Mucosa of gallbladder (tissue), 1 donor: ENCODE results near the gene TCF4. TPM values are rescaled to one million over a fixed set of nuclear protein-coding genes. Genes with fewer than 3 reads are reported as not detected.

Source experiments
- DNase-seq: peaks from one replicate; pipeline ENCODE4 v3.0.0-alpha.2; 2020; ENCODE audit warnings: low spot score
- total RNA-seq: library from RNA; stranded (reverse); gene quantifications from one replicate; pipeline ENCODE4 v1.2.1, GENCODE V29; 2021
- donor health status: DM: no; HTN: no; CAD: no.

Gene TCF4
- total RNA-seq, 1 donor from 2014 or later, result 44.5 TPM

GRCh38 chr18:55506074-55506473 is 81.9 kb downstream of the TCF4 start:
- DNase-seq, result no peak

GRCh38 chr18:55504808-55505207 is 83.2 kb downstream of the TCF4 start:
- no peak for DNase-seq

GRCh38 chr18:55503167-55503820 is 84.7 kb downstream of the TCF4 start:
- no peak for DNase-seq

- DNase-seq, result no peak
Observed at GRCh38 chr18:55501982-55502710, 85.8 kb downstream of the TCF4 start.

- DNase-seq, result no peak
Observed at GRCh38 chr18:55501579-55501978, 86.4 kb downstream of the TCF4 start.

GRCh38 chr18:55500316-55501086 is 87.5 kb downstream of the TCF4 start:
- DNase-seq, result no peak

- no peak for DNase-seq
Observed at GRCh38 chr18:55499526-55499925, 88.5 kb downstream of the TCF4 start.

GRCh38 chr18:55497825-55498403 is 90.1 kb downstream of the TCF4 start:
- no peak for DNase-seq

- DNase-seq, result no peak
Observed at GRCh38 chr18:55494899-55495298, 93.1 kb downstream of the TCF4 start.

GRCh38 chr18:55494441-55494840 is 93.6 kb downstream of the TCF4 start:
- DNase-seq, result no peak

- DNase-seq, result no peak
Observed at GRCh38 chr18:55491616-55492015, 96.4 kb downstream of the TCF4 start.

GRCh38 chr18:55489034-55489986 is 98.7 kb downstream of the TCF4 start:
- DNase-seq, result no peak

- DNase-seq, result no peak
Observed at GRCh38 chr18:55488473-55488872, 99.5 kb downstream of the TCF4 start.

- no peak for DNase-seq
Observed at GRCh38 chr18:55487997-55488396, 100.0 kb downstream of the TCF4 start.

- no peak for DNase-seq
Observed at GRCh38 chr18:55486936-55487335, 101.1 kb downstream of the TCF4 start.

- no peak for DNase-seq
Observed at GRCh38 chr18:55485666-55486065, 102.3 kb downstream of the TCF4 start.

- no peak for DNase-seq
Observed at GRCh38 chr18:55484773-55485172, 103.2 kb downstream of the TCF4 start.

- no peak for DNase-seq
Observed at GRCh38 chr18:55483266-55483871, 104.6 kb downstream of the TCF4 start.

GRCh38 chr18:55479656-55480420 is 108.2 kb downstream of the TCF4 start:
- DNase-seq, result no peak
